ENCODE data around the gene CDH7.

Gene CDH7

DNA sequence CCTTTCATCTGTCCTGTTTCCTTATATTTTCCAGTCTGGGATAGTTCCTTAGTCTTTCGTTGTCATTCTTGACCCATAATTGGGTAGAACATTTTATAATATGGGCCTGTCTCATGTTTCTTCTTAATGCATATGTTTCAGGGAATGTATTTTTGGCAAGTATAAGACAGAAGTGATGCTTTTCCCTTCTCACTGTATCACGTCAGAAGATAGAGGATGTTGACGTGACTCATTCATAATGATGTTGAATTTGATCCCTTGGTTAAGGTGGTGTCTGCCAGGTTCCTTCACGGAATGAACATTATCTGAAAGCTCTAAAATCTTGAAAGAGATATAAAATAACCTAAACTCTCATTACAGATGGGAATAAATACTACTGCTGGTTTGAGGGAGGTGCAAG, 18.8 kb downstream of the CDH7 start:
- DNase-seq, result no peak

DNA sequence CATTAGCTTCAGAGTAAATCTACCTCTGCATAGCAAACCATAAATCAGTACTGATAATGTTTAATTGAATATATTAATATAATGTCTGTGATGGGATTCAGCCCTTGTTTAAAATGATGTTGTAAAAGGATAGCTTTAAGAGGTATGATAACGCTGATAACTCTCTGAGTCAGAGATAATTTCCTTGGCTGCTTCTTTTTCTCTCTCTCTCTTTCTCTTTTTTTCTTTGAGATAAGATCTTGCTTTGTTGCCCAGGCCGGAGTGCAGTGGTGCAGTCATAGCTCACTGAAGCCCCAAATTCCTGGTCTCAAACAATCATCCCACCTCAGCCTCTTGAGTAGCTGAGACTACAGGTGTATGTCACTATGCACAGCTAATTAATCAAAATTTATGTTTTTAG, 35.7 kb downstream of the CDH7 start:
- DNase-seq, result no peak

DNA sequence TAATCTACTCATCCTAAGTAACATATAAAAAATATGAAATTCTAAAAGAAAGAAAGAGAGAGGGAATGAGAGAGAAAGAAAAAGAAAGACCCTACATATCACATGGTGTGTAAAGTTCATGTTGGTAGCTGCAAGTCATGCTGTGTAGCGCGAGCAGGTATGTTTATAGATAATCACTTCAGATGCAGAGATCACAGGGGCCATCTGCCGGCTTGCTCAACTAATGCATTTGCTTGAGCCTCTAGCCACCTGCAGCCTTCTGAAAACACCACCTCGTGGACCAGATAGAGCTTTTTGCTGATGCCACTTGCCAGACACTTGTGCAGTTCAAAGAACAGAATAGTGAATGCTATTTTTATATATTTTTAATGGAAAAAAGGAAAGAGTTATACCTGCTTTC, 37.6 kb downstream of the CDH7 start:
- no peak for DNase-seq

GRCh38 chr18:65790604-65791003, 39.8 kb downstream of the CDH7 start:
- no peak for DNase-seq

- no peak for DNase-seq
These were observed 40.9 kb downstream of the CDH7 start for GRCh38 chr18:65791719-65792118.

DNA sequence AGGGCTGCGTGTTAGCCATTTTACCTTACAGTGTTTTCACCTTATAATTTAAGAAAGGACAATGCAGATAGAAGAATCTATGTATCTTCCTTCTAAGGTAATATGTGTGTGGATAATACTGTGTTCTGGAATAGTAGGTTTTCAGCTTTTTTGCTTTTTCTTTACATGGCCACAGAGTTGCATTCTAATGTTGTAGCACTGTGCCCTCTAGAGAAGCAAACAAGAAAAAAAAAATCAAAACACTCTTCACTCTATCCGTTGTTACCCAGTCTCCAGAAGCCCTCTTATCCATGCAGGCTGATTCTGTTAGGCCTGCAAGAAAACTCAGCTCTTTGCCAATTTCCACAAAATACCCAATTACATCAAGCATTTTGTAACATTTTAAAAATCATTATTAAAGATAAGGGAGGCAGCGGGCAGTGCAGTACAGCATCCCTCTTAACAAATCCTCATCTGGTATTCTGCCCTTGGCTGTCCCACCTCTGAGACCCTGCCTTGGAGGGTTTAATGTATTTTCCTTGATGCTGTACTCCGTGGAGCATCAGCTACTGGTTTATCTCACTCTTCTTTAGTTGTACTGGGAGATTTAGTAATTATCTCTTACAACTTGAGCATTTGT, 41.8 kb downstream of the CDH7 start:
- no peak for DNase-seq

- DNase-seq, result no peak
These were observed 57.9 kb downstream of the CDH7 start for GRCh38 chr18:65808759-65809158.

GRCh38 chr18:65811307-65811706, 60.5 kb downstream of the CDH7 start:
- DNase-seq, result no peak

GRCh38 chr18:65815506-65815905, 64.7 kb downstream of the CDH7 start:
- DNase-seq, result no peak

DNA sequence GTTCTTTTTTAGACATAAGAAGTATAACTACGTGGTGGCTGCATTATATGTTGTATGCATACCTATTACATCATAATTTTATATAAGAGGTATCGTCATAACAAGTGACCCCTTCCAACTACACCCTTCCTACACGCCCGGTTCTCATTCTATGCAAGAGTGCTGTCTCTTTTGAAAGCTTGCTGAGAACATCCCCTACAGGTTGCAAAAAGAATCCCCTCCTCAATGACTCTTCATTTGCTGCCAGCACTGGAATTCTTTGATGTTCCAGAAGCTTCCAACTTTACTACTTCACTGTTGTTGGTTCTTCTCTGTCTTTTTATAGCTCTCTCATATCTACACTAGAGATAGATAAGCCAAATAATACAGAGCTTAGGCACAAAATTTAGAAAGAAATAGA, 66.4 kb downstream of the CDH7 start:
- DNase-seq, result no peak

DNA sequence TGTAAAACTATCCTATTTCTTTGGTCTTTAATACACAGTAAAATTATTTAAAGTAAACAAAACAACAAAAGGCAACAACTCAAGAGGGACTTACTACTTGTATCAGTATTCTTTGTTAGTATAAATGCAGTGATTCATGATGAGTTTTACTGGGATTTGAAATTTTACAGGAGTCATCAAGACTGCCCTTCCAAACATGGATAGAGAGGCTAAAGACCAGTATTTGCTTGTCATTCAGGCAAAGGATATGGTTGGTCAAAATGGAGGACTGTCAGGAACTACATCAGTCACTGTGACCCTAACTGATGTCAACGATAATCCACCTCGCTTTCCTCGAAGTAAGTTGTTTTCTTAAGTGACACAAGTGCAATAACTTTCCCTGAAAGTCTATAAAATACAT, 71.1 kb downstream of the CDH7 start:
- DNase-seq, result no peak

DNA sequence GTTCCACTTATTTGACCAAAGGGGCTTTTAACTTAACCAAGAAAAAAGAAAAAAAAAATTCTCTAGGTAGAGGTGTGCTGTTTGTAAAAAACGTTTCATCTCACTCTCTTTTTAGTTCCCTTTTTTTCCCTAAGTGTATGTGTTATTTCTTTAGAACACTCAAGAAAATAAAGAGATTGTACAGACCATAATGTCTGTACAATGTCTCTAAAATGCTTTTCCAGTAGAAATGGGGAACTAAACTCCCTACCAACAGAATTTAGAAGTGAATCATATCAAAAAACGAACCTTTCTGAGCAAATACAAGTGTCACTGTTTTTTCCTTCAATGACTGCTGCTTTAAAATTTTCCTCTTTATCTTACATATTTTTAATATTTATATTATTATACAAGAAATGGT, 72.0 kb downstream of the CDH7 start:
- DNase-seq, result no peak

- DNase-seq, result no peak
These were observed 76.6 kb downstream of the CDH7 start for GRCh38 chr18:65827444-65827843.

DNA sequence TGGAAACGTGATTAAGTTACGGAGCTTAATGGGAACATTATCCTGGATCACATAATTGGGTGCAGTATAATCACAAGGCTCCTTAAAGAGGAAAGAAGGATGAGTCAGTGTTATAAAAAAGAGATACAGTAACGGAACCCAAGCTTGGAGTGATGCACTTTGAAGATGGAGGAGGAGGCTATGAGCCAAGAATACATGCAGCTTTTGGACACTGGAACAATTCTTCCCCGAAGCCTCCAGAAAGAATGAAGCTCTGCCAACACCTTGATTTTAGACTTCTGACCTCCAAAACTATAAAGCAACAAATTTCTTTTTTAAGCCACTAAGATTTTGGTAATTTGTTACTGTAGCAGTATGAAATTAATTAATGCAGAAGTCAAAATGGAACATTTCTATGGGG, 85.1 kb downstream of the CDH7 start:
- DNase-seq, result no peak

GRCh38 chr18:65846107-65846506, 95.3 kb downstream of the CDH7 start:
- DNase-seq, result no peak

GRCh38 chr18:65852273-65852672, 101.5 kb downstream of the CDH7 start:
- DNase-seq, result no peak

GRCh38 chr18:65859075-65859474, 108.3 kb downstream of the CDH7 start:
- DNase-seq, result no peak

- no peak for DNase-seq
These were observed 118.7 kb downstream of the CDH7 start for GRCh38 chr18:65869527-65869926.

- DNase-seq, result no peak
These were observed 125.5 kb downstream of the CDH7 start for GRCh38 chr18:65876310-65876709.

GRCh38 chr18:65897292-65897691, 146.5 kb downstream of the CDH7 start:
- no peak for DNase-seq

DNA sequence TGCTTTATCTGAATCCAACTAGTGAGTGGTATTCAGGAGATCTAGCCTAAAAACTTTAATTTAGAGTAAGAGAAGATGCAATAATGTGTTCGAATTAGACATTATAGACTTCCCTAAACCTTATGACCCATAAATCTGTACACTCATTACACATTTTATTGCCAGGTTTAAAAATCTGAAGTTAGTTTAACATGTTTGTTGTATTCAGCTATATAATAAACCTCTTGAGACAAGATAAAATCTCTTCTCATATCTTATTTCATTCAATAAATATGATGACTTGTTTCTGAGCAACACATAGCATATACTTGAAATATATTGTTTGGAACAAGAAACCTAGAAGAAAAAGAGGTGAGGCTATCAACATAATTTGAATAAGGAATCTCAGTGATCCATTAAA, 150.7 kb downstream of the CDH7 start:
- DNase-seq, result no peak

- DNase-seq, result no peak
These were observed 155.8 kb downstream of the CDH7 start for GRCh38 chr18:65906621-65907034.

DNA sequence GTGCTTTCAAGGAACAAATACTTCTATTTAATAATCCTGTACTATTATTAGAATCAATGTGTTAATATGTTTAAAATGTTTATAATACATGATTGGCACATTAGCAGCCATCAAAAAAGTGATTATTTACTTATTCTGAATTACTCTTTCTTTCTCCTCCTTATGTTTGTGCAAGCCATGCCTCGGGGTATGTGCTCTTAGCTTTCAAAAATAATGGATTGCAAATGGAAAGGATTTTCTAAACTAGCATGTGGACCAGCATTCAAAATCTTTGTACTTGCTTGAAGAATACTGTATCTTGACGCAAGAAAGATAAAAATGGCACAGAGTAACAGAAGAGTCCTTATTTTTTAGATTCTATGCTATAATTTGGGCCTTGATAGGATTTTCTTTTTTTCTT, 156.5 kb downstream of the CDH7 start:
- no peak for DNase-seq

DNA sequence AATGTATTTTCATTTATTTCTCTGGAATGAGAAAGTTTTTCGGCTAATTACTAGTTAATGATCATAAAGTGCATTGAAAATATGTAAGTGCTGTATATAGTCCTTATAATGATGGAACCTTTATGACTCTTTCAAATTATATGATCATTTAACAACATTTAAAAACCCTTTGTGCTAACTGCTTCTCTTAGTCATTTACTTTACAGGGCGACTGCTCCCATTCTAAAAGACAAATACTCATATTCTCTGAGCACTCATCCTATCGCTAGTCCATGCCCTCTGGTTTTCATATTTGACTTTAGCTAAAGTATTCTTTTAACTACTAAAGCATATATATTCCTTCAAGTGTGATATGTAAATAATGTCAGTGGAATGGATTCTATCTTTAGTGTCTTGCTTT, 168.2 kb downstream of the CDH7 start:
- no peak for DNase-seq

- DNase-seq, result no peak
These were observed 168.9 kb downstream of the CDH7 start for GRCh38 chr18:65919663-65920062.

DNA sequence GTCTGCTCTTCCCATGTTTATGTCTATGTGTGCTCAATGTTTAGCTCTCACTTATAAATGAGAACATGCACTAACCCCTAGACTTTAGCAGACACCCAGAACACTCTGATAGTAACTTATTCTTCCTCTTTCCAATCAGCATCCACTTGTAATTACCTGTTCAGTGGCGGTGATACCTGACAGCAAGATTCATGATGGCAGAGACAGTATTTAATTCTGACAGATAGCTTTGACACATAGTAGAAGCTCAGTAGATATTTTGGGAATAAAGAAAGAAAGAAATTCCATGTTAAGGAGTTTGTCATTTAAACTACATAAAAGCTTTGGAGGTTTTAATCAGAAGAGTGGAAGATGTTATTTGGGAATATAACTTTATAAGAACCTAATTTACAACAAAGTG, 171.3 kb downstream of the CDH7 start:
- no peak for DNase-seq
